M059J (cell line): ENCODE measurements around the gene MAL. TPM values are rescaled to one million over a fixed set of nuclear protein-coding genes. Genes with fewer than 3 reads are reported as not detected.

Source experiments
- DNase-seq: peaks from one replicate; pipeline ENCODE4 v3.0.0-alpha.2; 2012; ENCODE audit warnings: low read depth
- total RNA-seq: library from RNA; depleted of rRNA; stranded (reverse); fragments of >200 nt; shearing (Covaris generic); gene quantifications from 2 replicates; pipeline ENCODE4 v1.2.3, GENCODE V29; 2014

MAL gene
- total RNA-seq, 1 experiment from 2014 or later = 11.3 TPM

DNA sequence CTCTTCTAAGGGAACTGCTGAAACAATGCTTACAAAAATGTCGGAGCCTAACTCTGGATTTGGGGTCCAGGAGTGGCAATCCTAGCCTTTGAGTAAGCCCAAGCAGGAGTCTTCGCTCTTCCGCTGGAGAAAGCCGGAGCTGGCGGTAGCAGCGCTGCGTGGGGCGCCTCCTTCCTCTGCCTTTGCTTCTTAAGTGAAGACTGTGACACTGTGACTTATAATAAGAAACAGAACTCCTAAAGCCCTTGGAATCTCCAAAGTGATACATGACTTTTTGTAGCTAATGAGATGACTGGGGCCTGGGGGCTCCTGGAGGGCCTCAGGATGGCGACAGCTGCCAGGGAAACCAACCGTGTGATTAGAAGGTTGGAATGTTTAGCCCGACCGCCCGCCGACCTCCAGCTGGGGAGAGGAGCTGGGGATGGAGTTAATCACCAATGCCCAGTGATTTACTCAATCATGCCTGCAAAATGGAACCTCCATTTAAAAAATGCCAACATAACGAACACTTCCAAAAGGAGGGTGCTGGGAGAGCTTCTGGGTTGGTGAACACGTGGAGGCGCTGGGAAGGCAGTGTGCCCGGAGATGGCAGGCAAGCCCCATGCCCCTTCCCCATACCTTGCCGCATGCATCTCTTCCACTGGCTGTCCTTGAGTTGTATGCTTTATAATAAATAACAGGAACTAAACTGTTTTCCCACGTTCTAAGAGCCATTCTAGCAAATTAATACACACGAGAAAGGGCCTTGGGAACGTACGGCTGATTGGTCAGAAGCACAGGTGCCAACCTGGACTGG is 29.0 kb upstream of the MAL start:
- no peak for DNase-seq

- no peak for DNase-seq
Measured at GRCh38 chr2:94997981-94998930, 27.3 kb upstream of the MAL start.

DNA sequence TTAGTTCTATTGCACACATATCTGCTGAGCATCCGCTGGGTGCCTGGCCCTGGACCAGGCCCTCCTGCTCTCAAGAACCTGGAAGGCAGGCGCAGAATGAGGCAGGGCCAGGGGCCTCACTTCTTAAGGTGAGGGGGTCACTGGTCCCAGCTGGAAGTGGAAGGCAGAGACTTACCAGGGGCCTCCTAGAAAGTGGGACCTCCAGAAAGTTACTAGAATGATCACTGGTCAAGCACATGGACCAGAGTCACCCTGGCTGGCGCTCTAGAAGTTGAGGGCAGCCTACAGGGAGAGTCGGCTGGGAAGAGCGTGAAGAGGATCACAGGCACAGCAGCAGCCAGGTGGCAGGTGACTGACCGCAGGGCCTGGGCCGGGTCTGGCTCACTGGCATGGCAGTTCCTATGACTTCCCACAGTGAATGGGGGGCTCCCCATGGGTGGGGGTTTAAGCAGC is 26.1 kb upstream of the MAL start:
- DNase-seq = no peak

DNA sequence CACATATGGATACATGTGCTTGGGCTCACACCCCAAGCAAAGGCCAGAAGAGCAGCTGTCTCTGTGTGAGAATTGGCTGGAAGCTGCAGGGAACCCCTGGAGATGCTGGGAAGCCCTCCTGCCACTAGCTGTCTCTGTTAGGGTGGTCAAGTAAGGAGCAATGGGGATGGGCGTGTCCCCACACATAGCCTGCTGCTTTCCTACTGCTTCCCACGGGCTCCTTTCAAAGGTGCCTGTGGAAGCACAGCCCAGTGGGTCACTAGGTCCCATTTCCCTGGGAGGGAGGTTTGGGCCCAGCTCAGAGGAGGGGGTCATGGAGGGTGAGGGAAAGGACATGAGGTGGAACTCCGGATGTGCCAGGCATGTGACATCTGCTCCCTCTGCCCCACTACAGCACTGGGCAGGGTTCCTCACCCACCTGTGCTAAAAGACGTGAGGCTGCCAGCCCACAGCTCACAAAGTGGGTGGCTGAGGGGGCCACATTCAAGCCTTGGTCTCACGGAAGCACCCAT is 24.4 kb upstream of the MAL start:
- no peak for DNase-seq

GRCh38 chr2:95001701-95002100 is 23.8 kb upstream of the MAL start:
- no peak for DNase-seq

DNA sequence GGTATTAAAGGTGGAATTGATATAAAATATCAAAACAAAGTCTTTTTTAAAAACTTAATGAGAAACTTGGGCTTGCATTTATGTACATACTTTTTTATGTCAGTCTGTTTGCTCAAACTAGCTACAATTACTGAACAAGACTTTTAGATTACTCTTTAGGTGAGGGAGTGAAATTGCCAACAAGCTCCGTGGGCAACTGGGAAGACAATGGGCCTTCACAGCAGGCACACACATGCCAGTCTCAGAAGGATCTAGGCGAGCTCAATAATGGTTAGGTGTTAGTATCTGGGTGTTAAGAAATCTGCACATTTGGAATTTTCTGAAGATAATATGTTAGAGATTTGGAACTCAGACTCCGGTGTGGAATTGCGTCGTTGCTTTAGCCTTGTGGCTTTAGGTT is 23.0 kb upstream of the MAL start:
- DNase-seq = no peak

DNA sequence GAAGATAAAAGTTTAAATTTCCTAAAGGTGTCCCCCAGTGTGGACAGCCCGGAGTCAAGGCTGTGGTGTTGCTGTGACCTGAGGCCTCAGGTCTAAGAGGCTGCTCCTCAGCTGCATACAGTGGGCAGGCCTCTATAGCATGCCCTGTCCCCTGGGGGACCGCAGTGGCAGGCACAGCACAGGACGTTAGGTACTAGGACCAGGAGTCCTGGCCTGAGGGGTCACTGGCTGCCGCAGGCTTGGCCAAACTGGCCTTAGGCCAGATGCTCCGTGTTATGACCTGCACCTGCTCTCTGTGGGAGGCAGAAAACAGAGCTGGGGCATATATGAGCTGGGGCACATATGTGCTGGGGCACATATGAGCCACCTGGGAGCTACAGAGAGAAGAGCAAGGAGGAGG is 21.2 kb upstream of the MAL start:
- no peak for DNase-seq

- peak; percentile 24 for DNase-seq
Measured at GRCh38 chr2:95004711-95005110, 20.8 kb upstream of the MAL start.

- no peak for DNase-seq
Measured at GRCh38 chr2:95005726-95006125, 19.8 kb upstream of the MAL start.

DNA sequence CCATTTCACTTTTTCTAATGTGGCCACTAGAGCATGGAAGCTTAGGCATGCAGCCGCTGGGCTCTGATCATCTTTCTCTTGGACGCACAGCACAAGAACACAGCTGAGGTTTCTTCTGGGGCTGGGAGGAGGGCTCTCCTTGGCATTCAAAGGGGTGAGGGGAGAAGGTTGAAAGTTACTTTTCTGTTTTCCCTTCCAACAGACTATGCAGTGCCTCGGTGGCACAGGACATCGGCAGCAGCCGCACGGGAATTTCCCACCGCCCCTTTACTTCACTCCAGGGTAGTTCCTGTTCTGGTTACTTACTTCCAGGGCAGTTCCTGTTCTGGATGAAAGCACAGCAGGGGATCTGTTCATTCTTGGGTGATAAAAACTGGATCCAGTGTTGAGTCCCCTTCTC is 18.9 kb upstream of the MAL start:
- DNase-seq = no peak

DNA sequence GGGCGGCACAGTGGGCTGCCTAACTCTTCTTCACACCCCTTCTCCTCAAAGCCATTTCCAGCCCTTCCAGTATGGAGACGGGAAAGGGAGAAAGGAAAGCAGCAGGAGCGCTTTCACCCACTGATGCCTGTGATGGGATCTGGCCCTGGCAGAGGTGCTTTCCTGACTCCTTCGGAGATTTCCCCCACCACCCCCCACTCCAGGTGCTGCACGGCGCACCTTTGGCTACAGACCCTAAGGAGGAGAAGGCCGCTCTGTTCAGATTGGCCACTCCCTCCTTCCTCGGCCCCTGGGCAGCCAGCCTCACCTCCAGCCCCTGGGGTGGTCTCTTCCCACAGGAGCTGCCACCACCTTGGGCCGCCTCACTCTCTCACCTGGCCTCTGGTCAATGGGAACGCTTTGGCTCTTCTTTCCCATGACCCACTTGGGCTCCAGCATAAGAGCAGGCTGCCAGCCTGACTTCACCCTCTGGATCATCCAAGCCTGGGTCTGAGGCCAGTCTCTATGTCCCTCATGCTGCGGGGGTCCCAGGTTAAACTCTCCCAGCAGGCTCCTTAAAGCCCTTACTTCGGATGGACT is 18.4 kb upstream of the MAL start:
- no peak for DNase-seq

DNA sequence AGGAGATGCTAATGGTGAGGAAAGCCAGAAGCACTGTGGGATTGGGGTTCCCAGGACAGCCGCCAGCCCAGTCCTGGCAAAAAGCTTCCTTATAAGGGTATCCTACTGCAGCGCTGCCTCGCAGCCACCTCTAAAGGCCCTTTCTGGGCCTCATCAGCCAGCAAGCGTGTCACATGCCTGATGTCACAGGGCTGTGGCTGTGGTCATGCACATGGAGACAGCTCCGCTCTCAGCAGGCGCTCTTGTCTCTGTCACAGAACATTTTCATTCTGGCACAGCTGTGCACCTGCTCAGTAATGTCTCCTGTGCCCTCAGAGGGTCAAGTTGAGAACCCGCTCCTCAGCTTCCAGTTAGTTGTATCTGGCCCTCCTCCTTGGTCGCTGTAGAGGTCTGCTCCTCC is 17.7 kb upstream of the MAL start:
- DNase-seq = no peak

GRCh38 chr2:95008306-95008705 is 17.2 kb upstream of the MAL start:
- no peak for DNase-seq

DNA sequence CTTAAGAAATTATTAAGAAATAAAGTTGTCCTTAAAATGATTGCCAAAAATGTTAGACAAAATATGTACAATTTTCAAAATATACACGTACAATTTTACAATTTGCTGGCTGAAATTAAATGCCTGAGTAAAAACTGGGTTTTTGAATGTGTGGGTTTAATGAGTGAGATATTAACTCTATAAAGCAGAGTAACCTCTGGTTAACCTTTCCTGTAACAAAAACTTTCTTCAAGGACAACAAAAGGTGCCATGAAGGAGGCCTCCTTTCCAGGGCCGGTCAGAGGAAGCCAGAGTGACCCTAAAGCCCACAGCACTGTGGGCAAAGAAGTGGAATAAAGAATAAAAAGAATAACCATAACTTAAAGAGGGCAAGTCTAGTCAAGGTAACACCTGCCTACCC is 16.5 kb upstream of the MAL start:
- DNase-seq = no peak

DNA sequence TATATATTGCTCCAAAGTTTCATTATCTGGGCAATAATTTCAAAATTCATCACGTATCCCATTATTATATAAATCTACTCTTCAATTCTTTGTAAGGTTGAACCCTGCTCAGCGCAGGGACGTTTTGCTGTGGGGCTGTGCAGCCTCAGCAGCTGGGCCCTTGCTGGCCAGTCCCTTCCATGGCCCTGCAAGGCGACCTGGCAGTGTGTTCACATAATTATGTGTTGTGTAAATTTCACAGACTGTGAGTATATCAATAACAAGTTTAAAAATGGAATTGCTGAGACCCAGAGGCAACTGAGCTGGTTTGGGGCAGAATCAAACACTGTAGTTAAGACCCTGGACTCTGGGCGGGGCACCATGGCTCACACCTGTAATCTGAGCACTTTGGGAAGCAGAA is 16.1 kb upstream of the MAL start:
- DNase-seq = no peak

- no peak for DNase-seq
Measured at GRCh38 chr2:95010126-95010525, 15.4 kb upstream of the MAL start.

- DNase-seq = no peak
Measured at GRCh38 chr2:95010718-95011117, 14.8 kb upstream of the MAL start.

DNA sequence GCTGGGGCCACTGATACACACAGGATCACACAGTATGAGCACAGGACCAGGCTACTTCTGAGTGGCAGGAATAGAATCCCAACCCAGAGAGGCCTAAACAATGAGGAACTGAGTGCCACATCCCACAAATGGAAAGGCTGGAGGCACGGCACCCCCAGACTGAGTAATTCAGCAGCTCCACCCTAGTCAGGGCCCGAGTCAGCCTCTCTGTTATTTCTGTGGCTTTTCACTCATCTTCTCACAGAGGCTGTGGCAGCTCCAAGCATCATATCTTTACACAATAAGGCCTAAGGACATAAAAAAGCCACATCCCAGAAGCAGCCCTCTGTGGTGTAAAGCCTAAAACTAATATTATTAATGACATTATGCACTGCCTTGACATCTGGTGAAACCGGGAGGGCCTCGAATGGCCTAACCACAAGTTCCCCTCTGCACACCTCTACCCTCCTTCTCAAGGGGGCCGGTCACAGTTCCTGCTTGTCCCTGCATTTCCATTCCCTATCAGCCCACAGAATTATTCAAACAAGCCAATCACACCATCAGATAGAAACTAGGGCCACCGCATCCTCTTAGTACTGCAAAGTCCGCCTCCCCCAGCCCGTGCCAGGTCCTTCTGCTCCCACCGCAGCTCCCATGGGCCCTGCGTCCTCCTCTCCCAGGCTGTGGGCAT is 12.5 kb upstream of the MAL start:
- DNase-seq = peak; percentile 65

- DNase-seq = no peak
Measured at GRCh38 chr2:95013726-95014125, 11.8 kb upstream of the MAL start.

- DNase-seq = no peak
Measured at GRCh38 chr2:95014126-95014708, 11.3 kb upstream of the MAL start.

DNA sequence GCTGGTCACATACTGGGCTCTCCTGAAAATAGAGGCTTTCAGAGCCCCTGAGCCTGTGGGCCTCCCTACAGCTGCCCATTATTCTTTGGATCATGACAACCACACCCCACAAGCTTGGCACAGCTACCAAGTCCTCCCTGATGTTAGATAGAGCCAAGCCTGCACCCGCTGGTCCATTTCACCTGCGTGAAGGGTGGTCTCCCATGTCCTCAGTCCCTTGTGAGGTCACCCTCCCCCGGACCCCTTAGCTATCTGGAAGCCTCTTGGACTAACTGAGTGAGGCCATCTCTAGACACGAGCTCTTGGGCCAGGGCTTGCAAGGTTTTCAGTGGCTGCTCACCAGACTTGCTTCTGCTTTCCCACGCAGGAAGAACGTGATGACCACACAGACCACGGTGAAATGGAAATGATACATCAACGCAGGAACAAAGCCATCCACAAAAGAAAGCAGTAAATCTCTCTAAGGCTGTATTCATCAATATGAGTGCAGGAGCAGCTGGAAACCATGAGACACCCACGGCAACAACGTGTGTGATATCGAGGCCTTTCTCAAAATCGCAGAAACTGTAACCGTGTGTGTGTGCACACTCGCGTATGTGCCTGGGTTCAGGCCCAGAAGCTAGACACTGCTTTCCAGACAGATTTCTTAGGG is 10.1 kb upstream of the MAL start:
- no peak for DNase-seq
